Mucosa of rectum (tissue), 2 donors: ENCODE results near the gene DRC1.

Experiments used
- H3K27ac ChIP-seq, 2 donors: one replicate each; pipeline ENCODE4 v1.7.0; 2013; ENCODE audit warnings: inconsistent platforms in 2 of 2, low read depth in 2 of 2, low read length in 2 of 2
- H3K27me3 ChIP-seq, 2 donors: one replicate each; pipeline ENCODE4 v1.7.0; 2013; ENCODE audit warnings: low read length in 2 of 2; ENCODE audit not compliant: control insufficient read depth in 2 of 2, insufficient read depth in 2 of 2
- H3K36me3 ChIP-seq, 2 donors: one replicate each; pipeline ENCODE4 v1.7.0; 2013; ENCODE audit warnings: low read length in 2 of 2; ENCODE audit not compliant: control insufficient read depth in 2 of 2, insufficient read depth in 2 of 2
- H3K4me1 ChIP-seq, 2 donors: one replicate each; pipeline ENCODE4 v1.7.0; 2013; ENCODE audit warnings: low read length in 2 of 2, mild to moderate bottlenecking in 1 of 2; ENCODE audit not compliant: control insufficient read depth in 2 of 2, insufficient read depth in 2 of 2
- H3K4me3 ChIP-seq, 2 donors: one replicate each; pipeline ENCODE4 v1.7.0; 2013; ENCODE audit warnings: low read length in 2 of 2
- H3K9ac ChIP-seq, 2 donors: one replicate each; pipeline ENCODE4 v1.7.0; 2013; ENCODE audit warnings: low read length in 2 of 2, low read depth in 1 of 2, mild to moderate bottlenecking in 1 of 2
- H3K9me3 ChIP-seq, 2 donors: one replicate each; pipeline ENCODE4 v1.7.0; 2013; ENCODE audit warnings: low read length in 2 of 2; ENCODE audit not compliant: control insufficient read depth in 2 of 2
- donor health status: healthy.
- donor health status: Normal muscosa, but diverticular disease.

DRC1 gene

GRCh38 chr2:26422947-26423629 lies 21.4 kb downstream of the DRC1 start:
- H3K27ac ChIP-seq, result no peak overlapping the region
- no peak overlapping the region for H3K9ac ChIP-seq
- no peak overlapping the region for H3K4me3 ChIP-seq
- no peaks in the 10 kb centered on the region for H3K9me3 ChIP-seq
- H3K27me3 ChIP-seq, result no peaks in the 10 kb centered on the region
- H3K36me3 ChIP-seq, result no peaks in the 10 kb centered on the region
- H3K4me1 ChIP-seq, result no peaks in the 10 kb centered on the region

GRCh38 chr2:26423750-26424149 lies 22.0 kb downstream of the DRC1 start:
- no peaks in the 10 kb centered on the region for H3K9me3 ChIP-seq
- H3K4me3 ChIP-seq, result no peak overlapping the region
- no peak overlapping the region for H3K9ac ChIP-seq
- no peaks in the 10 kb centered on the region for H3K4me1 ChIP-seq
- no peaks in the 10 kb centered on the region for H3K27me3 ChIP-seq
- no peak overlapping the region for H3K27ac ChIP-seq
- H3K36me3 ChIP-seq, result no peaks in the 10 kb centered on the region

- no peak overlapping the region for H3K9ac ChIP-seq
- no peak overlapping the region for H3K4me3 ChIP-seq
- H3K36me3 ChIP-seq, result no peaks in the 10 kb centered on the region
- no peaks in the 10 kb centered on the region for H3K4me1 ChIP-seq
- no peaks in the 10 kb centered on the region for H3K27me3 ChIP-seq
- no peak overlapping the region for H3K27ac ChIP-seq
- H3K9me3 ChIP-seq, result no peaks in the 10 kb centered on the region
Observed at GRCh38 chr2:26424221-26424620, 22.5 kb downstream of the DRC1 start.

- no peaks in the 10 kb centered on the region for H3K4me1 ChIP-seq
- H3K27me3 ChIP-seq, result peaks cover 0 to 4% of the 10 kb centered on the region in 2 donors
- H3K36me3 ChIP-seq, result no peaks in the 10 kb centered on the region
- H3K27ac ChIP-seq, result no peak overlapping the region
- no peaks in the 10 kb centered on the region for H3K9me3 ChIP-seq
- H3K4me3 ChIP-seq, result no peak overlapping the region
- no peak overlapping the region for H3K9ac ChIP-seq
Observed at GRCh38 chr2:26428846-26429245, 27.1 kb downstream of the DRC1 start.

GRCh38 chr2:26429779-26430578 lies 28.3 kb downstream of the DRC1 start:
- no peak overlapping the region for H3K27ac ChIP-seq
- no peaks in the 10 kb centered on the region for H3K36me3 ChIP-seq

GRCh38 chr2:26430826-26431225 lies 29.1 kb downstream of the DRC1 start:
- Histone ChIP-seq H3K9ac (no peak overlapping the region), H3K4me3 (no peak overlapping the region), H3K4me1 (no peaks in the 10 kb centered on the region), H3K27ac (no peak overlapping the region), H3K27me3 (peaks cover 0 to 4% of the 10 kb centered on the region in 2 donors), H3K9me3 (no peaks in the 10 kb centered on the region), H3K36me3 (no peaks in the 10 kb centered on the region)

More at GRCh38 chr2:26429779-26430578, 28.3 kb downstream of the DRC1 start:
- peaks cover 0 to 4% of the 10 kb centered on the region in 2 donors for H3K27me3 ChIP-seq
- H3K9me3 ChIP-seq, result no peaks in the 10 kb centered on the region
- H3K4me1 ChIP-seq, result no peaks in the 10 kb centered on the region
- H3K4me3 ChIP-seq, result no peak overlapping the region
- no peak overlapping the region for H3K9ac ChIP-seq

- Histone ChIP-seq H3K9ac (no peak overlapping the region), H3K27me3 (peaks cover 0 to 4% of the 10 kb centered on the region in 2 donors), H3K9me3 (no peaks in the 10 kb centered on the region), H3K4me1 (no peaks in the 10 kb centered on the region), H3K36me3 (no peaks in the 10 kb centered on the region), H3K4me3 (no peak overlapping the region), H3K27ac (no peak overlapping the region)
Observed at GRCh38 chr2:26432363-26432762, 30.6 kb downstream of the DRC1 start.

GRCh38 chr2:26432859-26433258 lies 31.1 kb downstream of the DRC1 start:
- Histone ChIP-seq H3K27me3 (peaks cover 0 to 4% of the 10 kb centered on the region in 2 donors), H3K27ac (no peak overlapping the region)

GRCh38 chr2:26435106-26435505 lies 33.4 kb downstream of the DRC1 start:
- no peaks in the 10 kb centered on the region for H3K36me3 ChIP-seq
- no peak overlapping the region for H3K27ac ChIP-seq
- H3K27me3 ChIP-seq, result peaks cover 0 to 4% of the 10 kb centered on the region in 2 donors
- no peaks in the 10 kb centered on the region for H3K9me3 ChIP-seq
- no peak overlapping the region for H3K9ac ChIP-seq
- no peaks in the 10 kb centered on the region for H3K4me1 ChIP-seq
- H3K4me3 ChIP-seq, result no peak overlapping the region

More at GRCh38 chr2:26432859-26433258, 31.1 kb downstream of the DRC1 start:
- Histone ChIP-seq H3K4me1 (no peaks in the 10 kb centered on the region), H3K36me3 (no peaks in the 10 kb centered on the region), H3K4me3 (no peak overlapping the region), H3K9ac (no peak overlapping the region), H3K9me3 (no peaks in the 10 kb centered on the region)

GRCh38 chr2:26438526-26438925 lies 36.8 kb downstream of the DRC1 start:
- H3K4me1 ChIP-seq, result no peaks in the 10 kb centered on the region
- H3K27me3 ChIP-seq, result peaks cover 0 to 2% of the 10 kb centered on the region in 2 donors
- no peaks in the 10 kb centered on the region for H3K9me3 ChIP-seq
- no peaks in the 10 kb centered on the region for H3K36me3 ChIP-seq
- H3K27ac ChIP-seq, result no peak overlapping the region
- no peak overlapping the region for H3K4me3 ChIP-seq
- no peak overlapping the region for H3K9ac ChIP-seq
